Measurements from ENCODE around the gene CAMK2A.
A peak's percentile ranks its signal among the peaks of the same experiment; 100 is the strongest.

CAMK2A gene

DNA sequence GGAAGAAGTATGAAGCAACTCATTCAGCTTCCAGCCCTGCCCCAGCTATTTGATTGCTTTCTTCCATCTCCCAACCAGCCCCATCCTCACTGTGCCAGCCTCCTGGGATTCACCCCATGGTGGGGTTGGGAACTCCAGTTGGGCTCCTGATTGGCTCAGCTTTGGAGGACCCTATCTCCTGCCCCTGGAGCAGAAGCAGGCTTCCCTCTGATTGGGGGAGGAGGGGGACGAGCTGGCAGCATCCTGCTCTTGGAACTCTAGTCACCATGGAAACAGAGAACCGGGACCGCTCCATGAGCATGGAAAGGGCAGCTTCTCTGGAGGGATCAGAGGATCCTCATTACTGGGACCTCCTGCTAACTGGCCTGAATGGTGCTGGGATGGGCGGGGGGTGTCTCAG is 97.1 kb downstream of the CAMK2A start:
- H3K36me3 ChIP-seq (ENCODE audit: control insufficient read depth in 2 of 2, insufficient read depth in 1 of 2, low read length in 2 of 2) = no peaks in the 10 kb centered on the region
- TF ChIP-seq KLF9 (tag by site-specific recombination; IDR thresholded peaks at IDR 0.05; ENCODE audit: low read depth) (no peak), SP2 (tag by site-specific recombination; IDR thresholded peaks at IDR 0.05) (peak; percentile 22; the same call in 1 of the 2 replicates), ZNF202 (tag by site-specific recombination; IDR thresholded peaks at IDR 0.05; ENCODE audit: borderline replicate concordance) (no peak)
- TF ChIP-seq, protein P1, sequence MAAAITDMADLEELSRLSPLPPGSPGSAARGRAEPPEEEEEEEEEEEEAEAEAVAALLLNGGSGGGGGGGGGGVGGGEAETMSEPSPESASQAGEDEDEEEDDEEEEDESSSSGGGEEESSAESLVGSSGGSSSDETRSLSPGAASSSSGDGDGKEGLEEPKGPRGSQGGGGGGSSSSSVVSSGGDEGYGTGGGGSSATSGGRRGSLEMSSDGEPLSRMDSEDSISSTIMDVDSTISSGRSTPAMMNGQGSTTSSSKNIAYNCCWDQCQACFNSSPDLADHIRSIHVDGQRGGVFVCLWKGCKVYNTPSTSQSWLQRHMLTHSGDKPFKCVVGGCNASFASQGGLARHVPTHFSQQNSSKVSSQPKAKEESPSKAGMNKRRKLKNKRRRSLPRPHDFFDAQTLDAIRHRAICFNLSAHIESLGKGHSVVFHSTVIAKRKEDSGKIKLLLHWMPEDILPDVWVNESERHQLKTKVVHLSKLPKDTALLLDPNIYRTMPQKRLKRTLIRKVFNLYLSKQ (tag by site-specific recombination; IDR thresholded peaks at IDR 0.05; ENCODE audit: borderline replicate concordance) = no peak
- POLR2A ChIA-PET = no interaction called here

DNA sequence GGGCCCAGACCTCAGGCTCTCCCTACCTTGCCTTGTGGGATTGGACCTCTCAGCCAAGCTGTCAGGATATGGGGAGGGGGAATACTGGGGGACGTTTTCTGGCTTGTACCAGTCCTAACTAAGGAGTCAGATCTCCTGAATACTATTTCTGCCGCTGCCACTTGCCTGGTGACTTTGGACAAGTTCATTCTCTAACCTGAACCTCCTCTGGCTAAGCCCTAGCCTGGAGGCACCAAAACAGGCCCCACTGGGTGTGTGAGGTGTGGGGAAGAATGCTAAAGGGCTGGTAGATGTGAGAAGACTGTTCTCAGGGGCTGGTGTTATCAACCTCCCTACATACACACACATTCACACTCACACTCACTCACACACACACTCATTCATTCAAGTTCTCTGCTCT is 98.6 kb downstream of the CAMK2A start:
- ChIA-PET POLR2A (no interaction called here), CTCF (interaction anchor here (1.5 kb wide), 1 partner anchor 16 kb away, joined by 4 read pairs; no protein-coding TSS in a partner anchor)
- no peak for TF ChIP-seq ZNF792 (tag by site-specific recombination; IDR thresholded peaks at IDR 0.05)
- TF ChIP-seq TCF7L2 (IDR thresholded peaks at IDR 0.05; ENCODE audit: borderline replicate concordance, low read depth, low read length) = no peak
- TF ChIP-seq ZSCAN23 (tag by site-specific recombination; IDR thresholded peaks at IDR 0.05) = no peak
- no peak for TF ChIP-seq ZBTB20 (tag by site-specific recombination; IDR thresholded peaks at IDR 0.05)
- TF ChIP-seq ZNF202 (tag by site-specific recombination; IDR thresholded peaks at IDR 0.05; ENCODE audit: borderline replicate concordance) = no peak
- TF ChIP-seq, protein P2, sequence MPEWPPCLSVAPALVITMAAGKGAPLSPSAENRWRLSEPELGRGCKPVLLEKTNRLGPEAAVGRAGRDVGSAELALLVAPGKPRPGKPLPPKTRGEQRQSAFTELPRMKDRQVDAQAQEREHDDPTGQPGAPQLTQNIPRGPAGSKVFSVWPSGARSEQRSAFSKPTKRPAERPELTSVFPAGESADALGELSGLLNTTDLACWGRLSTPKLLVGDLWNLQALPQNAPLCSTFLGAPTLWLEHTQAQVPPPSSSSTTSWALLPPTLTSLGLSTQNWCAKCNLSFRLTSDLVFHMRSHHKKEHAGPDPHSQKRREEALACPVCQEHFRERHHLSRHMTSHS (tag by site-specific recombination; IDR thresholded peaks at IDR 0.05) = no peak
- TF ChIP-seq ZXDB (tag by site-specific recombination; IDR thresholded peaks at IDR 0.05) = no peak
- TF ChIP-seq, protein P3, sequence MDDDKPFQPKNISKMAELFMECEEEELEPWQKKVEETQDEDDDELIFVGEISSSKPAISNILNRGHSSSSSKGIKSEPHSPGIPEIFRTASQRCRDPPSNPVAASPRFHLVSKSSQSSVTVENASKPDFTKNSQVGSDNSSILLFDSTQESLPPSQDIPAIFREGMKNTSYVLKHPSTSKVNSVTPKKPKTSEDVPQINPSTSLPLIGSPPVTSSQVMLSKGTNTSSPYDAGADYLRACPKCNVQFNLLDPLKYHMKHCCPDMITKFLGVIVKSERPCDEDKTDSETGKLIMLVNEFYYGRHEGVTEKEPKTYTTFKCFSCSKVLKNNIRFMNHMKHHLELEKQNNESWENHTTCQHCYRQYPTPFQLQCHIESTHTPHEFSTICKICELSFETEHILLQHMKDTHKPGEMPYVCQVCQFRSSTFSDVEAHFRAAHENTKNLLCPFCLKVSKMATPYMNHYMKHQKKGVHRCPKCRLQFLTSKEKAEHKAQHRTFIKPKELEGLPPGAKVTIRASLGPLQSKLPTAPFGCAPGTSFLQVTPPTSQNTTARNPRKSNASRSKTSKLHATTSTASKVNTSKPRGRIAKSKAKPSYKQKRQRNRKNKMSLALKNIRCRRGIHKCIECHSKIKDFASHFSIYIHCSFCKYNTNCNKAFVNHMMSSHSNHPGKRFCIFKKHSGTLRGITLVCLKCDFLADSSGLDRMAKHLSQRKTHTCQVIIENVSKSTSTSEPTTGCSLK (tag by site-specific recombination; IDR thresholded peaks at IDR 0.05) = no peak
- TF ChIP-seq KLF8 (tag by site-specific recombination; IDR thresholded peaks at IDR 0.05) = no peak
- TF ChIP-seq ZNF133 (tag by site-specific recombination; IDR thresholded peaks at IDR 0.05) = no peak
- TF ChIP-seq, protein P4, sequence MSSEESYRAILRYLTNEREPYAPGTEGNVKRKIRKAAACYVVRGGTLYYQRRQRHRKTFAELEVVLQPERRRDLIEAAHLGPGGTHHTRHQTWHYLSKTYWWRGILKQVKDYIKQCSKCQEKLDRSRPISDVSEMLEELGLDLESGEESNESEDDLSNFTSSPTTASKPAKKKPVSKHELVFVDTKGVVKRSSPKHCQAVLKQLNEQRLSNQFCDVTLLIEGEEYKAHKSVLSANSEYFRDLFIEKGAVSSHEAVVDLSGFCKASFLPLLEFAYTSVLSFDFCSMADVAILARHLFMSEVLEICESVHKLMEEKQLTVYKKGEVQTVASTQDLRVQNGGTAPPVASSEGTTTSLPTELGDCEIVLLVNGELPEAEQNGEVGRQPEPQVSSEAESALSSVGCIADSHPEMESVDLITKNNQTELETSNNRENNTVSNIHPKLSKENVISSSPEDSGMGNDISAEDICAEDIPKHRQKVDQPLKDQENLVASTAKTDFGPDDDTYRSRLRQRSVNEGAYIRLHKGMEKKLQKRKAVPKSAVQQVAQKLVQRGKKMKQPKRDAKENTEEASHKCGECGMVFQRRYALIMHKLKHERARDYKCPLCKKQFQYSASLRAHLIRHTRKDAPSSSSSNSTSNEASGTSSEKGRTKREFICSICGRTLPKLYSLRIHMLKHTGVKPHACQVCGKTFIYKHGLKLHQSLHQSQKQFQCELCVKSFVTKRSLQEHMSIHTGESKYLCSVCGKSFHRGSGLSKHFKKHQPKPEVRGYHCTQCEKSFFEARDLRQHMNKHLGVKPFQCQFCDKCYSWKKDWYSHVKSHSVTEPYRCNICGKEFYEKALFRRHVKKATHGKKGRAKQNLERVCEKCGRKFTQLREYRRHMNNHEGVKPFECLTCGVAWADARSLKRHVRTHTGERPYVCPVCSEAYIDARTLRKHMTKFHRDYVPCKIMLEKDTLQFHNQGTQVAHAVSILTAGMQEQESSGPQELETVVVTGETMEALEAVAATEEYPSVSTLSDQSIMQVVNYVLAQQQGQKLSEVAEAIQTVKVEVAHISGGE (tag by site-specific recombination; conservative IDR thresholded peaks at IDR 0.05; ENCODE audit: low read depth) = no peak
- TF ChIP-seq, protein P5, sequence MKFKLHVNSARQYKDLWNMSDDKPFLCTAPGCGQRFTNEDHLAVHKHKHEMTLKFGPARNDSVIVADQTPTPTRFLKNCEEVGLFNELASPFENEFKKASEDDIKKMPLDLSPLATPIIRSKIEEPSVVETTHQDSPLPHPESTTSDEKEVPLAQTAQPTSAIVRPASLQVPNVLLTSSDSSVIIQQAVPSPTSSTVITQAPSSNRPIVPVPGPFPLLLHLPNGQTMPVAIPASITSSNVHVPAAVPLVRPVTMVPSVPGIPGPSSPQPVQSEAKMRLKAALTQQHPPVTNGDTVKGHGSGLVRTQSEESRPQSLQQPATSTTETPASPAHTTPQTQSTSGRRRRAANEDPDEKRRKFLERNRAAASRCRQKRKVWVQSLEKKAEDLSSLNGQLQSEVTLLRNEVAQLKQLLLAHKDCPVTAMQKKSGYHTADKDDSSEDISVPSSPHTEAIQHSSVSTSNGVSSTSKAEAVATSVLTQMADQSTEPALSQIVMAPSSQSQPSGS (tag by site-specific recombination; IDR thresholded peaks at IDR 0.05; ENCODE audit: low read depth) = no peak
- no peak for TF ChIP-seq WT1 (tag by site-specific recombination; IDR thresholded peaks at IDR 0.05)
- no peak for TF ChIP-seq GLIS2 (tag by site-specific recombination; IDR thresholded peaks at IDR 0.05)
- H3K4me3 ChIP-seq (ENCODE audit: low read depth, low read length) = no peak overlapping the region
- H3K36me3 ChIP-seq (ENCODE audit: control insufficient read depth in 2 of 2, insufficient read depth in 1 of 2, low read length in 2 of 2) = no peaks in the 10 kb centered on the region
- H3K9me3 ChIP-seq (ENCODE audit: control insufficient read depth, insufficient read depth, low read depth, low read length) = no peaks in the 10 kb centered on the region
- no peaks in the 10 kb centered on the region for H3K4me1 ChIP-seq (ENCODE audit: control insufficient read depth, insufficient read depth, low read length)
- H3K27ac ChIP-seq (ENCODE audit: extremely low read depth, low read depth, low read length) = no peak overlapping the region

More for the DNA sequence above, 97.1 kb downstream of the CAMK2A start:
- H3K9me3 ChIP-seq (ENCODE audit: control insufficient read depth, insufficient read depth, low read depth, low read length) = no peaks in the 10 kb centered on the region
- no peaks in the 10 kb centered on the region for H3K4me1 ChIP-seq (ENCODE audit: control insufficient read depth, insufficient read depth, low read length)
- no peak overlapping the region for H3K4me3 ChIP-seq (ENCODE audit: low read depth, low read length)
- CTCF ChIA-PET = interaction anchor here (0.7 kb wide), 1 partner anchor 22 kb away, joined by 4 read pairs; no protein-coding TSS in a partner anchor
- H3K27ac ChIP-seq (ENCODE audit: extremely low read depth, low read depth, low read length) = no peak overlapping the region

Data from HEK293 (cell line).